ENCODE data around the gene HTN3.
"Not testable (repeated sequence)": the region's sequence is repeated elsewhere in the genome, so short reads cannot be mapped to it uniquely, and the experiment has no call there.

HTN3 gene

GRCh38 chr4:70027011-70027410, 1.2 kb upstream of the HTN3 start:
- no peaks in the 10 kb centered on the region for H3K4me1 ChIP-seq (ENCODE audit: control insufficient read depth in 1 of 2, insufficient read depth in 1 of 2, low read depth in 1 of 2, low read length in 1 of 2)
- no peaks in the 10 kb centered on the region for H3K9me3 ChIP-seq
- H3K36me3 ChIP-seq = no peaks in the 10 kb centered on the region
- no peaks in the 10 kb centered on the region for H3K27me3 ChIP-seq
- TF ChIP-seq CTCF (IDR thresholded peaks at IDR 0.05) = no peak
- no peak overlapping the region for H3K4me3 ChIP-seq (ENCODE audit: low read depth in 1 of 2, low read length in 1 of 2)
- no peak overlapping the region for H3K27ac ChIP-seq

GRCh38 chr4:70037559-70037958, 9.3 kb downstream of the HTN3 start:
- not testable (repeated sequence) for H3K27me3 ChIP-seq; H3K27ac ChIP-seq; H3K36me3 ChIP-seq; H3K9me3 ChIP-seq; H3K4me3 ChIP-seq (ENCODE audit: low read depth in 1 of 2, low read length in 1 of 2); H3K4me1 ChIP-seq (ENCODE audit: control insufficient read depth in 1 of 2, insufficient read depth in 1 of 2, low read depth in 1 of 2, low read length in 1 of 2)

- not testable (repeated sequence) for H3K4me3 ChIP-seq (ENCODE audit: low read depth in 1 of 2, low read length in 1 of 2); H3K27ac ChIP-seq; H3K27me3 ChIP-seq; H3K36me3 ChIP-seq; H3K9me3 ChIP-seq; H3K4me1 ChIP-seq (ENCODE audit: control insufficient read depth in 1 of 2, insufficient read depth in 1 of 2, low read depth in 1 of 2, low read length in 1 of 2)
Observed at GRCh38 chr4:70039928-70040327, 11.7 kb downstream of the HTN3 start.

GRCh38 chr4:70041652-70042286, 13.5 kb downstream of the HTN3 start:
- Histone ChIP-seq H3K27me3 (no peaks in the 10 kb centered on the region), H3K27ac (no peak overlapping the region), H3K4me3 (ENCODE audit: low read depth in 1 of 2, low read length in 1 of 2) (no peak overlapping the region), H3K4me1 (ENCODE audit: control insufficient read depth in 1 of 2, insufficient read depth in 1 of 2, low read depth in 1 of 2, low read length in 1 of 2) (no peaks in the 10 kb centered on the region), H3K36me3 (no peaks in the 10 kb centered on the region), H3K9me3 (no peaks in the 10 kb centered on the region)
- TF ChIP-seq CTCF (IDR thresholded peaks at IDR 0.05) = no peak

- not testable (repeated sequence) for H3K4me1 ChIP-seq (ENCODE audit: control insufficient read depth in 1 of 2, insufficient read depth in 1 of 2, low read depth in 1 of 2, low read length in 1 of 2); H3K27me3 ChIP-seq; H3K9me3 ChIP-seq; H3K36me3 ChIP-seq; H3K27ac ChIP-seq; H3K4me3 ChIP-seq (ENCODE audit: low read depth in 1 of 2, low read length in 1 of 2)
Observed at GRCh38 chr4:70050138-70050537, 21.9 kb downstream of the HTN3 start, which contains the start of gene HTN1. Gene HTN1, plus strand, starts transcription at chr4:70050438. Its CDS starts 2,639 bp downstream, at chr4:70053077.

- not testable (repeated sequence) for H3K27ac ChIP-seq; H3K36me3 ChIP-seq; H3K4me1 ChIP-seq (ENCODE audit: control insufficient read depth in 1 of 2, insufficient read depth in 1 of 2, low read depth in 1 of 2, low read length in 1 of 2); H3K9me3 ChIP-seq; H3K4me3 ChIP-seq (ENCODE audit: low read depth in 1 of 2, low read length in 1 of 2); H3K27me3 ChIP-seq
Observed at GRCh38 chr4:70056534-70056933, 28.3 kb downstream of the HTN3 start.

- H3K27me3 ChIP-seq = no peaks in the 10 kb centered on the region
- H3K36me3 ChIP-seq = no peaks in the 10 kb centered on the region
- H3K27ac ChIP-seq = no peak overlapping the region
- H3K9me3 ChIP-seq = no peaks in the 10 kb centered on the region
- no peaks in the 10 kb centered on the region for H3K4me1 ChIP-seq (ENCODE audit: control insufficient read depth in 1 of 2, insufficient read depth in 1 of 2, low read depth in 1 of 2, low read length in 1 of 2)
- no peak for TF ChIP-seq CTCF (IDR thresholded peaks at IDR 0.05)
- no peak overlapping the region for H3K4me3 ChIP-seq (ENCODE audit: low read depth in 1 of 2, low read length in 1 of 2)
Observed at GRCh38 chr4:70057651-70058050, 29.4 kb downstream of the HTN3 start.

GRCh38 chr4:70059149-70059548, 30.9 kb downstream of the HTN3 start:
- no peak overlapping the region for H3K27ac ChIP-seq
- no peak overlapping the region for H3K4me3 ChIP-seq (ENCODE audit: low read depth in 1 of 2, low read length in 1 of 2)
- H3K27me3 ChIP-seq = no peaks in the 10 kb centered on the region
- no peak for TF ChIP-seq CTCF (IDR thresholded peaks at IDR 0.05)
- H3K36me3 ChIP-seq = no peaks in the 10 kb centered on the region
- no peaks in the 10 kb centered on the region for H3K4me1 ChIP-seq (ENCODE audit: control insufficient read depth in 1 of 2, insufficient read depth in 1 of 2, low read depth in 1 of 2, low read length in 1 of 2)
- H3K9me3 ChIP-seq = no peaks in the 10 kb centered on the region

Data from neutrophil (primary cell).